Measurements from ENCODE around the gene CA5A. TPM values are rescaled to one million over a fixed set of nuclear protein-coding genes. Genes with fewer than 3 reads are reported as not detected.

CA5A gene
- total and polyA plus RNA-seq, 2 of the 13 experiments (the other 11 are each of a cell fraction or from before 2014, with no cell fraction given) = 66.8 to 106 TPM

GRCh38 chr16:87847785-87848675 lies 88.3 kb downstream of the CA5A start (continued):
- TF ChIP-seq RARA (CRISPR knock-in tag; IDR thresholded peaks at IDR 0.05) (peak; percentile 83), ZBTB34 (CRISPR knock-in tag; IDR thresholded peaks at IDR 0.05) (no peak; the same call in none of the 2 replicates), ZNF292 (CRISPR knock-in tag; IDR thresholded peaks at IDR 0.05; ENCODE audit: borderline replicate concordance, low read depth) (peak; percentile 98), UBTF (CRISPR knock-in tag; IDR thresholded peaks at IDR 0.05) (peak; percentile 93), ZNF644 (CRISPR knock-in tag; IDR thresholded peaks at IDR 0.05; ENCODE audit: low read depth) (peak; percentile 42; the same call in 1 of the 2 replicates), ATF1 (CRISPR knock-in tag; IDR thresholded peaks at IDR 0.05) (no peak), ZBTB1 (CRISPR knock-in tag; IDR thresholded peaks at IDR 0.05; ENCODE audit: borderline replicate concordance) (no peak), ATF4 (CRISPR knock-in tag; IDR thresholded peaks at IDR 0.05) (peak; percentile 49 to 87), ETV6 (CRISPR knock-in tag; conservative IDR thresholded peaks at IDR 0.05) (no peak; the same call in none of the 2 replicates), KLF9 (CRISPR knock-in tag; IDR thresholded peaks at IDR 0.05; ENCODE audit: low read depth) (0 out of 2 replicates have a peak, but pooled peaks have one; percentile 29), NFIB (CRISPR knock-in tag; IDR thresholded peaks at IDR 0.05; ENCODE audit: borderline replicate concordance) (no peak), MED8 (CRISPR knock-in tag; IDR thresholded peaks at IDR 0.05; ENCODE audit: insufficient replicate concordance) (peak; percentile 70), MTF1 (CRISPR knock-in tag; IDR thresholded peaks at IDR 0.05) (no peak), MIXL1 (CRISPR knock-in tag; IDR thresholded peaks at IDR 0.05) (peak; percentile 54; the same call in 1 of the 2 replicates), ZFYVE20 (CRISPR knock-in tag; IDR thresholded peaks at IDR 0.05; ENCODE audit: borderline replicate concordance, low read depth) (no peak), HIVEP1 (CRISPR knock-in tag; IDR thresholded peaks at IDR 0.05) (no peak), CC2D1A (CRISPR knock-in tag; IDR thresholded peaks at IDR 0.05) (0 out of 2 replicates have a peak, but pooled peaks have one; percentile 57), ZBTB7B (CRISPR knock-in tag; IDR thresholded peaks at IDR 0.05) (peak; percentile 93)
- TF ChIP-seq, protein P1, sequence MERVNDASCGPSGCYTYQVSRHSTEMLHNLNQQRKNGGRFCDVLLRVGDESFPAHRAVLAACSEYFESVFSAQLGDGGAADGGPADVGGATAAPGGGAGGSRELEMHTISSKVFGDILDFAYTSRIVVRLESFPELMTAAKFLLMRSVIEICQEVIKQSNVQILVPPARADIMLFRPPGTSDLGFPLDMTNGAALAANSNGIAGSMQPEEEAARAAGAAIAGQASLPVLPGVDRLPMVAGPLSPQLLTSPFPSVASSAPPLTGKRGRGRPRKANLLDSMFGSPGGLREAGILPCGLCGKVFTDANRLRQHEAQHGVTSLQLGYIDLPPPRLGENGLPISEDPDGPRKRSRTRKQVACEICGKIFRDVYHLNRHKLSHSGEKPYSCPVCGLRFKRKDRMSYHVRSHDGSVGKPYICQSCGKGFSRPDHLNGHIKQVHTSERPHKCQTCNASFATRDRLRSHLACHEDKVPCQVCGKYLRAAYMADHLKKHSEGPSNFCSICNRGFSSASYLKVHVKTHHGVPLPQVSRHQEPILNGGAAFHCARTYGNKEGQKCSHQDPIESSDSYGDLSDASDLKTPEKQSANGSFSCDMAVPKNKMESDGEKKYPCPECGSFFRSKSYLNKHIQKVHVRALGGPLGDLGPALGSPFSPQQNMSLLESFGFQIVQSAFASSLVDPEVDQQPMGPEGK (CRISPR knock-in tag; IDR thresholded peaks at IDR 0.05) = peak; percentile 82
- TF ChIP-seq, protein P2, sequence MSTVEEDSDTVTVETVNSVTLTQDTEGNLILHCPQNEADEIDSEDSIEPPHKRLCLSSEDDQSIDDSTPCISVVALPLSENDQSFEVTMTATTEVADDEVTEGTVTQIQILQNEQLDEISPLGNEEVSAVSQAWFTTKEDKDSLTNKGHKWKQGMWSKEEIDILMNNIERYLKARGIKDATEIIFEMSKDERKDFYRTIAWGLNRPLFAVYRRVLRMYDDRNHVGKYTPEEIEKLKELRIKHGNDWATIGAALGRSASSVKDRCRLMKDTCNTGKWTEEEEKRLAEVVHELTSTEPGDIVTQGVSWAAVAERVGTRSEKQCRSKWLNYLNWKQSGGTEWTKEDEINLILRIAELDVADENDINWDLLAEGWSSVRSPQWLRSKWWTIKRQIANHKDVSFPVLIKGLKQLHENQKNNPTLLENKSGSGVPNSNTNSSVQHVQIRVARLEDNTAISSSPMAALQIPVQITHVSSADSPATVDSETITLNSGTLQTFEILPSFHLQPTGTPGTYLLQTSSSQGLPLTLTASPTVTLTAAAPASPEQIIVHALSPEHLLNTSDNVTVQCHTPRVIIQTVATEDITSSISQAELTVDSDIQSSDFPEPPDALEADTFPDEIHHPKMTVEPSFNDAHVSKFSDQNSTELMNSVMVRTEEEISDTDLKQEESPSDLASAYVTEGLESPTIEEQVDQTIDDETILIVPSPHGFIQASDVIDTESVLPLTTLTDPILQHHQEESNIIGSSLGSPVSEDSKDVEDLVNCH (CRISPR knock-in tag; IDR thresholded peaks at IDR 0.05) = no peak
